ENCODE results near the gene PDE4D.

DNA sequence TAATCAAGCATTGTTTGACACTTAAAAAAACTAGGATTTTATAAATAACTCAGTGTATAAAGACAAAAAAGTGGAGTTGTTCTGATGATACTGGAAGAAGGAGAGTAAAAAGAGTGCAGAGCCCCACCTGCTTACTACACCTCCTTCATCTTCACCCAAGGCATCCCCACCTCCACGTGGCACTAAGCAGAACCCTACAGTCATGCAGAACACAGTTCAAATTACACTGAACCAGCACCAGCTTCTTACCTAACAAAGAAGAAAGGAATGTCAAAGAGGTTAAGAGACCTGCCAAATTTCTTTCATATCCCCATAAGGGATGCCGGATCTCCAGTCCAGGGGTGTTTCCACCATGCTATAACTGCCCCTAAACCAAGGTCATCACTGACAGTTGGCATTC is 55.5 kb downstream of the PDE4D start:
- TF ChIP-seq, protein P1, sequence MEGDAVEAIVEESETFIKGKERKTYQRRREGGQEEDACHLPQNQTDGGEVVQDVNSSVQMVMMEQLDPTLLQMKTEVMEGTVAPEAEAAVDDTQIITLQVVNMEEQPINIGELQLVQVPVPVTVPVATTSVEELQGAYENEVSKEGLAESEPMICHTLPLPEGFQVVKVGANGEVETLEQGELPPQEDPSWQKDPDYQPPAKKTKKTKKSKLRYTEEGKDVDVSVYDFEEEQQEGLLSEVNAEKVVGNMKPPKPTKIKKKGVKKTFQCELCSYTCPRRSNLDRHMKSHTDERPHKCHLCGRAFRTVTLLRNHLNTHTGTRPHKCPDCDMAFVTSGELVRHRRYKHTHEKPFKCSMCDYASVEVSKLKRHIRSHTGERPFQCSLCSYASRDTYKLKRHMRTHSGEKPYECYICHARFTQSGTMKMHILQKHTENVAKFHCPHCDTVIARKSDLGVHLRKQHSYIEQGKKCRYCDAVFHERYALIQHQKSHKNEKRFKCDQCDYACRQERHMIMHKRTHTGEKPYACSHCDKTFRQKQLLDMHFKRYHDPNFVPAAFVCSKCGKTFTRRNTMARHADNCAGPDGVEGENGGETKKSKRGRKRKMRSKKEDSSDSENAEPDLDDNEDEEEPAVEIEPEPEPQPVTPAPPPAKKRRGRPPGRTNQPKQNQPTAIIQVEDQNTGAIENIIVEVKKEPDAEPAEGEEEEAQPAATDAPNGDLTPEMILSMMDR (conservative IDR thresholded peaks at IDR 0.05; ENCODE audit: low read length) = no peak
- TF ChIP-seq EZH2phosphoT487 (IDR thresholded peaks at IDR 0.05; ENCODE audit: borderline replicate concordance, low read depth, low read length) = no peak
